ENCODE data around the gene CACNB1. TPM values are rescaled to one million over a fixed set of nuclear protein-coding genes. Genes with fewer than 3 reads are reported as not detected.
A peak's percentile ranks its signal among the peaks of the same experiment; 100 is the strongest.

Gene CACNB1
- total RNA-seq, 2 donors from 2014 or later = 12.7 to 16.1 TPM

GRCh38 chr17:39209317-39210092 lies 12.0 kb upstream of the CACNB1 start:
- DNase-seq (peak; percentile 68 to 76), ATAC-seq (peak; percentile 31)
- intact Hi-C loops (cut with DNase I, micrococcal nuclease) = loop anchor here in 1 of 2 donors (5.0 kb wide), 1 partner anchor 33 kb away; no protein-coding TSS in a partner anchor

DNA sequence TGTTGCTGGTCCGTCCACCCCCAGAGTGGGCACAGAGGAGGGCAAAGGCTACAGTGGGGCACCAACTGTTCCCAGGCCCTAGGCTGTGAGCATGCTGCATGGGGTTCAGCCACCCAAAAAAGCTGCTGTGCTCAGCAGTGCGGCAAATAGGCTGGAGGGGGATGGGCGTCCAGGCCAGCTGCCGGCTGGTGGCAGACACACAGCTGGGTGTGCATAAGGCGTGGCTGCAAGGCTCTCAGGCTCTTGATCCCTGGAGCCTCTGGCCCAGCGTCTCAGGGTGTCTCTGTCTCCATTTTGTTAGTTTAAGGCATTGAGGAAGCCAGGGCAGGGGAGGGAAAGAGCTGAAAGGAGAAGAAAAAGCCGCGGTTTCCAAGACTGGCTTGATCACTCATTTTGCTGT lies 11.4 kb upstream of the CACNB1 start:
- intact Hi-C loops (cut with DNase I, micrococcal nuclease) = loop anchor here in 1 of 2 donors (5.0 kb wide), 1 partner anchor 33 kb away; no protein-coding TSS in a partner anchor
- peak; percentile 82 for ATAC-seq
- DNase-seq = peak; percentile 79 to 84

DNA sequence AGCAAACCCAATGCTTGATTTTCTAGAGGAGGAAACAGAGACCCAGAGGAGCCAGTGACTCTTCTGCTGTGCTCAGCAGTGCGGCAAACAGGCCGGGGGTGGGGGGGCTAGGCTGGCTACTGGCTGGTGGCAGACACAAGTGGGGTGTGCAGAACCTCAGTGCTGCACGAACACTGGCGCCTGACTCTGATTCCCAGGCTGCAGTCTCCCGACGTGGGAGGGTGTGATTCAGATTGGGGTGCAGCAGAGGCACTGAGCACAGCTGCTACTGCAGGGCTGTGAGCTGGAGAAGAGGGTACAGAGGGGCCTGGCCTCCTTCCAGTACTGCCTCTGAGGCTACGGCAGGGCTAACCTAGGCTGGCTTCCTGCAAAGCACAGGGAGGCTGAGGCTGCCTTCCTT lies 10.7 kb upstream of the CACNB1 start:
- peak; percentile 22 for ATAC-seq

GRCh38 chr17:39205112-39205526 lies 7.7 kb upstream of the CACNB1 start:
- ATAC-seq (no peak), DNase-seq (no peak)
- intact Hi-C loops (cut with DNase I, micrococcal nuclease) = loop anchor here in 1 of 2 donors (5.0 kb wide), 1 partner anchor 37 kb away; no protein-coding TSS in a partner anchor

More for the DNA sequence above, 10.7 kb upstream of the CACNB1 start:
- intact Hi-C loops (cut with DNase I, micrococcal nuclease) = loop anchor here in 1 of 2 donors (5.0 kb wide), 1 partner anchor 34 kb away; no protein-coding TSS in a partner anchor
- no peak for DNase-seq

- no peak for DNase-seq
- intact Hi-C loops (cut with DNase I, micrococcal nuclease) = no loop called here
- ATAC-seq = no peak
Observed at GRCh38 chr17:39204245-39204644, 6.8 kb upstream of the CACNB1 start.

- no peak for DNase-seq
- intact Hi-C loops (cut with DNase I, micrococcal nuclease) = no loop called here
- no peak for ATAC-seq
Observed at GRCh38 chr17:39200957-39201510, 3.6 kb upstream of the CACNB1 start.

DNA sequence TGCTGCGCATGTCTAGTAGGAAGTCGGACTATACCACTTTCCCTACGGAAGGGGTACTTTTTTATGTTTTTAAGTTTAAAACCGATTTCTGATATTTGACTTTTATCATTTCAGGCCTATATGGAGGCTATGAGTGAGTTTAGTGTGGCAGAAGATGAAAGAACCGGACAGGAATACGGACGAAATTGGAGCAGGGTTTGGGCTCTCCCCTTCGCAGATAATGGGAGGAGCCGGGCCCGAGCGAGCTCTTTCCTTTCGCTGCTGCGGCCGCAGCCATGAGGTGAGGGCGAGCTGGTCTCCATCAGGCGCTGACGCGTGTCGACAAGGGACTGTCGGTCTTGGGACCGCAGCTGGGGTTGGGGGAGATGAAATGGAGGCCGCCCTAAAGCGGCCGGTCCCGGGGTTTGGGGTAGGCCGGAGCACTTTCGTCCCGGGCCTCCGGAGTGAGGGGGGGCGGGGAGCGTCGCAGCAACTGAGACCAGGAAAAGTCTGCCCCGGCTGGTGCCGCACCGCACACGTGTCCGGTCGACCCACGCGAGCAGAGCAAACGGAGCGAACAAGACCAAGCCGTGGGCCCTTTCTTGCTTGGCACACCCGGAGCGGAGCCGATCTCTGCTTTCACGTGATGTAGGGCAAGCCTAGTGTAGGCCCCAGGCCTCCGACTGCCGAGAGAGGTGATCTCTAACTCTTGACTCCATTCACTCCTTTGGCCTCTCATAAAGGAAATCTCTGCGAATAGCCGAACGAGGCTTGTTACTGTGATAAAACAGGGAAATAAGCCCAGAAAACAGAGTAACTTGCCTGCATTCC lies 2.8 kb upstream of the CACNB1 start, which contains the start of gene RPL19:
Gene RPL19, plus strand, starts transcription at position 214 of the 810 bp plus-strand sequence. Its CDS starts 62 bp downstream, at position 276.
- ATAC-seq (peak; percentile 77), DNase-seq (peak; percentile 74 to 86)
- intact Hi-C loops (cut with DNase I, micrococcal nuclease) = no loop called here

DNA sequence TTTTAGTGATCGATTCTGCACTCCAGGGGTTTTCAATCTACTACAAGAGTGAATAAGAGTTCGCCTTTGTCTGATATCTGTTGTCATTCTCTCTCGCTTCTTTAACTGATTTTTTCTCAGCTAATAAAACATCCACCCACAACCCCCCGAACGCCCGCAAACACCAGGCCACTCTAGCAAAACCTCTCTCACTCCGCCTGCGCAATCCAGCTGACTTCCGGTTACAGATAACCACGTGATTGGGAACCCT lies 2.3 kb upstream of the CACNB1 start:
- intact Hi-C loops (cut with DNase I, micrococcal nuclease) = no loop called here
- peak; percentile 78 for ATAC-seq
- peak; percentile 88 to 92 for DNase-seq

DNA sequence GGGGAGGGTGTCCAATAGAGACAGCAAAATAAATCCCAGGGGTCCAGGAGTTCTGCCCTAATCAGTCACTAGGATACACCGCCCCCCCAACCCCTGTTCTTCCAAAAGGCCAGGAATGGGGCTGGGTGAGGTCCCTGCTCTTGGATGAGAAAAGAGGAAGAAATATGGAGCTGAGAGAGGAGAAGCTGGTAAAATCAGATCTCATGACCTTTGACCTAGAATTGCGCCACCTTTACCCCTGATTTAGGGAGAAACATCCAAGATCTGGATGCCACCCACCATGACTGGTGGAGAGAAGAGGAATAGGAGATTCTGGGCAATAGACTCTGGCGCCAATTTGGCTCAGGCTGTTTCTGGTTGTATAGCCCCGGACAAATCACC lies 707 bp upstream of the CACNB1 start:
- intact Hi-C loops (cut with DNase I, micrococcal nuclease) = no loop called here
- no peak for DNase-seq
- no peak for ATAC-seq

DNA sequence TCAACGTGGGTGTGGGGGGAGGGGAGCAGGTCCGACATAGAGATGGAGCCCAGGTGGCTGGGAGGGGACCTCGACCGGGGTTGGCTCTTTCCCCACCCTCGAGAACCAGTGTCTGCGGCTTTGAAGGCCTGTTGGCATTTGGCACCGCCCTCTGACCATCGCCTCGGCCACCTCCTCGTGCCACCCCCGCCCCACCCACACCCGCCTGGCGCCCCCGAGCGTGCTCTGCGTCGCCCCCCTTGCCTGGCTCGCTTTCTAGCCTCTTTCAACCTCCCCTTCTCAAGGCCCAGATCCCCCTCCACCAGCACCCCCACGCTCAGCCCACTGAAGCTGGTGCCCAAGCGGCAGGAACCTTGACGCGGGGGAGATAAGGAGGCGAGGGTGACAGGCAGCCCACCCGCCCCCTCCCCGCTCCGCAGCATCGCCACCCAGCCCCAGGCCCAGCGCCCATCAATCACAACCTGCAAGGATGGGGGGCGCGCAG lies 619 bp downstream of the CACNB1 start:
- ATAC-seq (peak; percentile 22), DNase-seq (peak; percentile 57 to 66)
- intact Hi-C loops (cut with DNase I, micrococcal nuclease) = no loop called here

DNA sequence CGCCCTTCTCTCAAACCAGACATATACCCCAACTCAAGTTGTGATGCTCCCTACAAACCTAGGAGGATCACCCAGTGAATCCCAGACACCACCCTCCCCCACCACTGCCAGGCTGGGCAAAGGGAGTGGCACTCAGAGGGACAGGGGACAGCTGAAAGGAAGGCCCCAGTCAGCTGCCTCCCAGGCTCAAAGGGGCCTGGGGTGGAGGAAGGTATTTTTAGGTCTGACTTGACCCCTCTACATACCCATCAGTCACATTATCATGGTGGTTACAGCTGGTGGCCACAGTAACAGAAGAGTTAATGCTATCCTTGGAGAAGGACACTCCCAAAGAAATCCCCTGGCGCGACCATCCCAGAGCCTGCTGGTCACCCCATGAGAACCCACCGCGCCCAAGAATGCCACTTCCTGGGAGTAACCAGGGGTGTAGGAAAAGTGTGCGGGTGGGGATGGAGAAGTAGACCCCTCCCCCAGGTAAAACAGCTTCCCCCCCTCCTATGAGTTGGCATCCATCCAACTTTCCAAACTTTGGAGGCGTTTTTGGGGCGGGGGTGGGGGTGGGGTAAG lies 1.1 kb downstream of the CACNB1 start:
- DNase-seq (no peak), ATAC-seq (no peak)
- intact Hi-C loops (cut with DNase I, micrococcal nuclease) = no loop called here

DNA sequence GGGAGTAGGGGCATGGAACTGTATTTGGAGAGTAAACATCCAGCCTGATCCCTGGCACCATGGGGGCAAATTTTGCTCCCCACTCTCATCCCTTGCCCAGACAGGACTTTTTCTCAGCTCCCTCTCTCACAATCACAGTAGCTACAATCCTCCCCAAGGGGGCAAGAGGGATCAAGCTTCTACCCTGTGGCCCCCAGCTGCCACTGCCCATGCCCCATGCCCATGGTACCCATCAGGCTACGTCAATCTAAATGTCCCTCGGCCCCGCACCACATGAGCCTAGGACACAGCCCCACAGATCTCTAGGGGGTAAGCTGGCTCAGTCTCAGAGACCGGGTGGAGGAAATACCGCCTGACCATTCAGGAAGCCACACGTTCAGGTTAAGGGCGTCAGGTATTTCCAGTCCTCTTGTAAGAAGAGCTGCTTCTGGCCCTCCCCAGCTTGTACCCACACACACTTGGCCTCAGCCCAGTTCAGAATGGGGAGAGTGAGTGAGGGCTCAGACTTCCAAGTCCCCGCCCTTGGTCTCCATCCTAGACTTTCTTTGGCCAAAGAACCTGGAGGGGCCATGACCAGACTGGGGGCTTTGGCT lies 1.8 kb downstream of the CACNB1 start:
- intact Hi-C loops (cut with DNase I, micrococcal nuclease) = no loop called here
- ATAC-seq (no peak), DNase-seq (no peak)

DNA sequence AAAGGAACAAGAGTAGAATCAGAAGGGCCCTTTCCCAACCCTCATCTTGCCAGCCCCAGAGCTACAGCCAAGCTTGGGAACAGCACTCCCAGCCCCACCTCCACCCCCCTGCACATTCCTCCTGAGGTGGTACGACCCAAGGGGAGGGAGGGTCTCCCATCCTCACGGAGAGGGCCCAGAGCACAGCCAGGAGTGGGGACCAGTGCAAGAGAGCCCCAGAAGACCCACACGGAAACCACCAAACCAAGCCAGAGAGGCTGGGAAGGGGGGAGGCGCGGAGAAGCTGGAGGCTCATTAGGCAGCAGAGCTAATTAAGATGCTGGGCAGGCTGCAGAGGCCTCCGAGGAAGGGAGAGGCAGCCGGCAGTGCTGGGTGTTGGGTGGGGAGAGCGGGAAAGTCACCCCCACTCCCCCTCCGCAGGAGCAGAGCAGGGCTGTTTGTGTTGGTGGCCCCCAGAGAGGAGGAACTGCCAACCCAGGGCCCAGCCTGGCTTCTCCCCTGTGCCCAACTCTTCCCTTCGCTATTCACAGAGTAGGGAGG lies 2.4 kb downstream of the CACNB1 start:
- DNase-seq (no peak), ATAC-seq (no peak)
- intact Hi-C loops (cut with DNase I, micrococcal nuclease) = no loop called here

- ATAC-seq (no peak), DNase-seq (peak in 1 of 2 donors; percentile 53)
- intact Hi-C loops (cut with DNase I, micrococcal nuclease) = no loop called here
Observed at GRCh38 chr17:39194089-39194984, 3.1 kb downstream of the CACNB1 start.

- DNase-seq (no peak), ATAC-seq (no peak)
- intact Hi-C loops (cut with DNase I, micrococcal nuclease) = no loop called here
Observed at GRCh38 chr17:39193346-39193745, 4.1 kb downstream of the CACNB1 start.

GRCh38 chr17:39192901-39193300 lies 4.6 kb downstream of the CACNB1 start:
- DNase-seq (no peak), ATAC-seq (no peak)
- intact Hi-C loops (cut with DNase I, micrococcal nuclease) = no loop called here

DNA sequence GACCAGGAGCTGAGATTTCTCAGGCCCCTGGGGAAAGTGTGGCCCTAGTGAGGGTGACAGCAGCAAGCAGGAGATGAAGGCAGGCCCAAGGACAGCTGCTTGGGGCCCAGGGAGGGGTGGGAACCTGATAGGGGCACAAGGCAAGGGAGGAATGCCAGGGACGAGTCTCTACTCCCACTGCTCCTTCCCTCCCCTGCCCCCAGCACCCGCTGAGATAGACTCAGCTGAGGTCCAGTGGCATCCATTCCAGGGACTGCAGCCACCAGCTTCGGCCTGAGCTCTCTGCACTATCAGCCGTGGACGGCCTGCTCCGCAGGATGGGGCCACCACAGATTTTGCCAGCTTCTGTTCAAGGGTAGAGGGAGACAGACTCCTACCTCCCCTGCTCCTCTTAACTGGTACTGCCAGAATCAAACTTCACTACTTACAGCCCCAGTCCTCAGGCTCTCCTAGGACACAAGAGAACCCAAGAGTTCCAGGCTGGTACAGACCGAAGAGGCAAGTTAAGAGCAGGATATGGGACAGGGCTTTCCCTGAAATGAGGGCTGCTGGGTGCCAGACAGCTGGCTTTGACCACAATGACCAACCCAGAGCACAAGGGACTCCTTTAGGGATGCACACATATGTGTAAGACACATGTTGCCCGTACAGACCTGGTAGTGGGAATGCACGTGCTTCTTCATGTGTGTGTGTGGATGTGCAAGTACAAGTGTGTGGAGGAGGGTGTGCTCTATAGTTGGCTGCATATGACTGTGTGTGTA lies 5.5 kb downstream of the CACNB1 start:
- ATAC-seq (no peak), DNase-seq (no peak)
- intact Hi-C loops (cut with DNase I, micrococcal nuclease) = no loop called here

Data from left colon (tissue), 2 donors.